ENCODE data around the gene AK2. TPM values are rescaled to one million over a fixed set of nuclear protein-coding genes. Genes with fewer than 3 reads are reported as not detected.
"Not testable (repeated sequence)": the region's sequence is repeated elsewhere in the genome, so short reads cannot be mapped to it uniquely, and the experiment has no call there.

AK2 gene
- total RNA-seq, 2 donors from 2014 or later: 114 to 118 TPM

DNA sequence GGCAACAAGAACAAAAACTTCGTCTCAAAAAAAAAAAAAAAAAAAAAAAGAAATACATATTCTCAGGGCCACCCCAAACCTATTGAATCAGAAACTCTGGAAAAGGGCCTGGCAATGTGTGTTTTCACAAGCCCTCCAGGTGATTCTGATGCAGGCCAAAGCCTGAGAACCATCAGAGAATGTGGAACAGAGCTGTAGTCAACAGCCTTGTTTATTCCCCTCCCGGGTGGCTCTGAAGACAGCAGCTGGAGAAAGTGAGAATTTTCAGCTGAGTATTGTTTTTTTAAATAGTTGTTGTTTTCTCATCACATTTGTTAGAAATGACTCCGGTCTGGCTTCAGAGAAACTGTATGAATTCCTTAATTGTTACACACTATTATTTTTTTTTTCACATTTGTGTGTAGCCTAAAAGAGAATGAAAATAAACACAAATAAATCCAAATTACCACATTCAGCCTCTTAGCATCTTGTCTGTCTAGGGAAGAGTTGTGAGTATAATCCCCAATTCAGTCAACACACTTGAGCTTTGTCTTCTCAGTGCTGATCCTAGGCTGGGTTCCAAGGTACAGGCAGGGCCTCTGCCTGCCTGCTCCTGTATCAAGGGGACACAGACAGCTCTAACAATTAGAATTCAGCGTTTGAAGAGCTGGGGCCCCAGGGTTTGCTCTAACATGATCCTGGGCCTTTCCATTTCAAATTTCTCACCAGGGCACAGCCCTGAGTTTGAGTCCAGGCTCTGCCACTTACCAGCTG lies 37.7 kb upstream of the AK2 start:
- no peaks in the 10 kb centered on the region for H3K9me3 Mint-ChIP-seq
- TF ChIP-seq, protein P1, sequence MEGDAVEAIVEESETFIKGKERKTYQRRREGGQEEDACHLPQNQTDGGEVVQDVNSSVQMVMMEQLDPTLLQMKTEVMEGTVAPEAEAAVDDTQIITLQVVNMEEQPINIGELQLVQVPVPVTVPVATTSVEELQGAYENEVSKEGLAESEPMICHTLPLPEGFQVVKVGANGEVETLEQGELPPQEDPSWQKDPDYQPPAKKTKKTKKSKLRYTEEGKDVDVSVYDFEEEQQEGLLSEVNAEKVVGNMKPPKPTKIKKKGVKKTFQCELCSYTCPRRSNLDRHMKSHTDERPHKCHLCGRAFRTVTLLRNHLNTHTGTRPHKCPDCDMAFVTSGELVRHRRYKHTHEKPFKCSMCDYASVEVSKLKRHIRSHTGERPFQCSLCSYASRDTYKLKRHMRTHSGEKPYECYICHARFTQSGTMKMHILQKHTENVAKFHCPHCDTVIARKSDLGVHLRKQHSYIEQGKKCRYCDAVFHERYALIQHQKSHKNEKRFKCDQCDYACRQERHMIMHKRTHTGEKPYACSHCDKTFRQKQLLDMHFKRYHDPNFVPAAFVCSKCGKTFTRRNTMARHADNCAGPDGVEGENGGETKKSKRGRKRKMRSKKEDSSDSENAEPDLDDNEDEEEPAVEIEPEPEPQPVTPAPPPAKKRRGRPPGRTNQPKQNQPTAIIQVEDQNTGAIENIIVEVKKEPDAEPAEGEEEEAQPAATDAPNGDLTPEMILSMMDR (conservative IDR thresholded peaks at IDR 0.05): no peak
- peaks cover 35% of the 10 kb centered on the region for H3K27me3 Mint-ChIP-seq (ENCODE audit: insufficient read depth)
- no peak for DNase-seq
- 73 to 87% methylated on average over 2 to 3 of the region's 4 CpGs for WGBS, 2 experiments (ENCODE audit: insufficient coverage in 1 of 2, insufficient read length in 1 of 2)
- H3K36me3 ChIP-seq (ENCODE audit: control insufficient read depth, insufficient read depth, low read length): no peaks in the 10 kb centered on the region
- H3K27me3 ChIP-seq (ENCODE audit: control insufficient read depth, insufficient read depth, low read length, poor library complexity, severe bottlenecking): no peaks in the 10 kb centered on the region
- H3K4me3 ChIP-seq (ENCODE audit: low read length): no peak overlapping the region
- H3K27ac ChIP-seq (ENCODE audit: low read depth, low read length): no peak overlapping the region
- H3K9ac ChIP-seq (ENCODE audit: extremely low read depth, low read length, poor library complexity, severe bottlenecking): no peak overlapping the region
- H3K4me3 Mint-ChIP-seq: no peak overlapping the region
- H3K4me1 ChIP-seq (ENCODE audit: control insufficient read depth, insufficient read depth, low read length): no peaks in the 10 kb centered on the region
- no peaks in the 10 kb centered on the region for H3K36me3 Mint-ChIP-seq (ENCODE audit: low read depth)
- no peaks in the 10 kb centered on the region for H3K9me3 ChIP-seq (ENCODE audit: control insufficient read depth, low read length)
- no peak overlapping the region for H3K27ac Mint-ChIP-seq
- H3K4me1 Mint-ChIP-seq: no peaks in the 10 kb centered on the region

DNA sequence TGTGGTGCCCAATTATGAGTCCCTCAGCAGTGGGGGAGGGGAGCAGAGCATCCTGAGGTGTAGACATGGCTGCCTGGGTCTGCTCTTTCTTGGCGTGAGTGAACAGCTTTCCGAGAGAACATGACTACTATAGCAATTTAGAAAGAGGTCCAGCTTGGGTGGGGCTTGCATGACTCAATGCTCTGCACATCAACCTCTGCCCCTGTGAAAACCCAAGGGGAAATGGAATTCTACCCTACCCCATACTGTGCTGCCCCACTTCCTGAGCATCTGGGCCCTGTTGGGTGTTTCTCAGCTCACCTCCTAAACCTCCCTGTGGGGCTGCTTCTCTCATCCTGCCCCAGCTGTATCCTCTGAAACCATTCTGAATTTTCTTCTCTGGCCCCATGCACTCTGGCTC lies 36.0 kb upstream of the AK2 start:
- H3K27ac Mint-ChIP-seq: no peak overlapping the region

DNA sequence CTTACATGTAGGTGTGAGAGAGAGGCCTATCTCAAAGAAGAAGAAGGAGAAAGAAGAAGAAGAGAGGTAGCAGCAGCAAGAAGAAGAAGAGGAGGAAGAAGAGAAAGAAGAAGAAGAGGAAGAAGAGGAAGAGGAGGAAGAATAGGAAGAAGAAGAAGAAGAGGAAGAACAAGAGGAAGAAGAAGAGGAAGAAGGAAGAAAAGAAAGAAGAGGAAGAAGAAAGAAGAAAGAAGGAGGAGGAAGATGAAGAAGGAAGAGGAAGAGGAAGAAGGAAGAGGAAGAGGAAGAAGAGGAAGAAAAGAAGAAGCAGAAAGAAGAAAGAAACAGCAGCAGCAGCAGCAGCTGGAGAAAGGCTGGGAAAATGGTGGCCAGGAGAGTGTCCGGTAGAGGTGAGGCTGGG lies 33.9 kb upstream of the AK2 start:
- no peaks in the 10 kb centered on the region for H3K36me3 ChIP-seq (ENCODE audit: control insufficient read depth, insufficient read depth, low read length)
- H3K27ac ChIP-seq (ENCODE audit: low read depth, low read length): no peak overlapping the region
- TF ChIP-seq, protein P1 (conservative IDR thresholded peaks at IDR 0.05): no peak
- Mint-ChIP-seq H3K27me3 (ENCODE audit: insufficient read depth) (peaks cover 32% of the 10 kb centered on the region), H3K27ac (no peak overlapping the region), H3K4me3 (no peak overlapping the region), H3K4me1 (no peaks in the 10 kb centered on the region), H3K9me3 (peaks cover 18% of the 10 kb centered on the region), H3K36me3 (ENCODE audit: low read depth) (no peaks in the 10 kb centered on the region)
- 88 to 100% methylated on average over 1 of the region's 1 CpG for WGBS, 2 experiments (ENCODE audit: insufficient coverage in 1 of 2, insufficient read length in 1 of 2)
- no peak overlapping the region for H3K4me3 ChIP-seq (ENCODE audit: low read length)
- no peak for DNase-seq
- peaks cover 12% of the 10 kb centered on the region for H3K9me3 ChIP-seq (ENCODE audit: control insufficient read depth, low read length)
- no peaks in the 10 kb centered on the region for H3K4me1 ChIP-seq (ENCODE audit: control insufficient read depth, insufficient read depth, low read length)
- H3K27me3 ChIP-seq (ENCODE audit: control insufficient read depth, insufficient read depth, low read length, poor library complexity, severe bottlenecking): no peaks in the 10 kb centered on the region
- H3K9ac ChIP-seq (ENCODE audit: extremely low read depth, low read length, poor library complexity, severe bottlenecking): no peak overlapping the region

More for the DNA sequence above, 36.0 kb upstream of the AK2 start:
- Mint-ChIP-seq H3K4me3 (no peak overlapping the region), H3K36me3 (ENCODE audit: low read depth) (no peaks in the 10 kb centered on the region), H3K27me3 (ENCODE audit: insufficient read depth) (peaks cover 33% of the 10 kb centered on the region), H3K9me3 (no peaks in the 10 kb centered on the region), H3K4me1 (no peaks in the 10 kb centered on the region)
- TF ChIP-seq, protein P1 (conservative IDR thresholded peaks at IDR 0.05): no peak
- H3K9ac ChIP-seq (ENCODE audit: extremely low read depth, low read length, poor library complexity, severe bottlenecking): no peak overlapping the region
- no peaks in the 10 kb centered on the region for H3K36me3 ChIP-seq (ENCODE audit: control insufficient read depth, insufficient read depth, low read length)
- H3K27me3 ChIP-seq (ENCODE audit: control insufficient read depth, insufficient read depth, low read length, poor library complexity, severe bottlenecking): no peaks in the 10 kb centered on the region
- H3K4me1 ChIP-seq (ENCODE audit: control insufficient read depth, insufficient read depth, low read length): no peaks in the 10 kb centered on the region
- H3K4me3 ChIP-seq (ENCODE audit: low read length): no peak overlapping the region
- no peak for DNase-seq
- H3K27ac ChIP-seq (ENCODE audit: low read depth, low read length): no peak overlapping the region
- H3K9me3 ChIP-seq (ENCODE audit: control insufficient read depth, low read length): no peaks in the 10 kb centered on the region
- 97% methylated on average over 2 of the region's 2 CpGs; no CpG with 5 or more reads in 1 of the 2 experiments for WGBS, 2 experiments (ENCODE audit: insufficient coverage in 1 of 2, insufficient read length in 1 of 2)

DNA sequence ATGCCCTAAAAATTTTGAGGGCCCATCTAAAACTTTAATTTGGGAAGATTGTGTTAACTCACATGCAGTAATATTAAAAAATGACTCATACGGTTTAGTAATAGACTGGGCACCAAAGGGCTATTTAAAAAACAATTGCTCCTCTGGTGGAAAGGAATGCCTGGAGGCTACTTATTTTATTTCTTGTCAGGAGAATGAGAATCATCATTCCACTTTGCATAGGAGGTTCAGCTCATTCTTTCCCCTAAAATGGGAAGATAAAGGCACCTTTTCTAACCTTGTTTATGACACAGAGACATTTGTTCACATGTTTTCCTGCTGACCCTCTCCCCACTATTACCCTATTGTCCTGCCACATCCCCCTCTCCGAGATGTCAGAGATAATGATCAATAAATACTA lies 31.4 kb upstream of the AK2 start:
- H3K4me3 Mint-ChIP-seq; DNase-seq; H3K4me1 Mint-ChIP-seq; H3K27ac ChIP-seq (ENCODE audit: low read depth, low read length); H3K36me3 ChIP-seq (ENCODE audit: control insufficient read depth, insufficient read depth, low read length); H3K4me1 ChIP-seq (ENCODE audit: control insufficient read depth, insufficient read depth, low read length); H3K9ac ChIP-seq (ENCODE audit: extremely low read depth, low read length, poor library complexity, severe bottlenecking); H3K27me3 ChIP-seq (ENCODE audit: control insufficient read depth, insufficient read depth, low read length, poor library complexity, severe bottlenecking); H3K4me3 ChIP-seq (ENCODE audit: low read length); H3K27ac Mint-ChIP-seq; H3K36me3 Mint-ChIP-seq (ENCODE audit: low read depth): not testable (repeated sequence)
- peaks cover 37% of the 10 kb centered on the region for H3K9me3 ChIP-seq (ENCODE audit: control insufficient read depth, low read length)
- peaks cover 43% of the 10 kb centered on the region for H3K9me3 Mint-ChIP-seq
- 83% methylated on average over 2 of the region's 2 CpGs; no CpG with 5 or more reads in 1 of the 2 experiments for WGBS, 2 experiments (ENCODE audit: insufficient coverage in 1 of 2, insufficient read length in 1 of 2)
- peaks cover 32% of the 10 kb centered on the region for H3K27me3 Mint-ChIP-seq (ENCODE audit: insufficient read depth)

DNA sequence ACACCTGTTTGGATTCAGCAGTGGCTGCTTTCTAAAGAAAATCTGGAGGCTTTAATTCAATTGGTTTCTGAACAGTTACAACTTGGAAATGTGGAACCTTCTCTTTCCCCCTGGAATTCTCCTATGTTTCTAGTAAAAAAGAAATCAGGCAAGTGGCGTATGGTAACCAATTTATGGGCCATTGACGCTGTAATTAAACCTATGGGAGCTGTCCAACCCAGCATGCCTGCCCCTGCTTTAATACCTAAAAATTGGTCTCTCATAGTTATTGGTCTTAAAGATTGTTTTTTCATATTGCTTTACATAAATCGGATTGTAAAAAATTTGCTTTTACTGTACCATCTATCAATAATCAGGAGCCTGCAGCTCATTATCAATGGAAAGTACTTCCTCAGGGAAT lies 29.8 kb upstream of the AK2 start:
- 87 to 98% methylated on average over 2 of the region's 3 CpGs for WGBS, 2 experiments (ENCODE audit: insufficient coverage in 1 of 2, insufficient read length in 1 of 2)
- H3K27me3 ChIP-seq (ENCODE audit: control insufficient read depth, insufficient read depth, low read length, poor library complexity, severe bottlenecking); H3K4me3 Mint-ChIP-seq; DNase-seq; H3K36me3 Mint-ChIP-seq (ENCODE audit: low read depth); H3K4me1 Mint-ChIP-seq; H3K27ac Mint-ChIP-seq; H3K27ac ChIP-seq (ENCODE audit: low read depth, low read length); H3K36me3 ChIP-seq (ENCODE audit: control insufficient read depth, insufficient read depth, low read length); H3K4me3 ChIP-seq (ENCODE audit: low read length); H3K4me1 ChIP-seq (ENCODE audit: control insufficient read depth, insufficient read depth, low read length); H3K9ac ChIP-seq (ENCODE audit: extremely low read depth, low read length, poor library complexity, severe bottlenecking): not testable (repeated sequence)
- Mint-ChIP-seq H3K27me3 (ENCODE audit: insufficient read depth) (peaks cover 30% of the 10 kb centered on the region), H3K9me3 (peaks cover 58% of the 10 kb centered on the region)
- H3K9me3 ChIP-seq (ENCODE audit: control insufficient read depth, low read length): peaks cover 47% of the 10 kb centered on the region
